ENCODE data around the gene LHX4.

LHX4 gene

GRCh38 chr1:180229483-180230415, at the start of gene LHX4:
Gene LHX4, plus strand, starts transcription at chr1:180230264. Its CDS starts 266 bp downstream, at chr1:180230530.
- DNase-seq (ENCODE audit: low read depth in 2 of 2) = no peak

GRCh38 chr1:180181048-180181447, 49.0 kb upstream of the LHX4 start:
- peak in 1 of 2 experiments; percentile 5 for DNase-seq (ENCODE audit: low read depth in 2 of 2)

GRCh38 chr1:180181996-180182642, 47.9 kb upstream of the LHX4 start:
- DNase-seq (ENCODE audit: low read depth in 2 of 2) = no peak

GRCh38 chr1:180182643-180183311, 47.3 kb upstream of the LHX4 start:
- DNase-seq (ENCODE audit: low read depth in 2 of 2) = no peak

GRCh38 chr1:180183426-180183825, 46.6 kb upstream of the LHX4 start:
- DNase-seq (ENCODE audit: low read depth in 2 of 2) = no peak

- no peak for DNase-seq (ENCODE audit: low read depth in 2 of 2)
Observed at GRCh38 chr1:180184041-180184440, 46.0 kb upstream of the LHX4 start.

GRCh38 chr1:180185281-180185680, 44.8 kb upstream of the LHX4 start:
- no peak for DNase-seq (ENCODE audit: low read depth in 2 of 2)

- DNase-seq (ENCODE audit: low read depth in 2 of 2) = no peak
Observed at GRCh38 chr1:180185971-180186645, 44.0 kb upstream of the LHX4 start.

GRCh38 chr1:180186831-180187230, 43.2 kb upstream of the LHX4 start:
- no peak for DNase-seq (ENCODE audit: low read depth in 2 of 2)

- no peak for DNase-seq (ENCODE audit: low read depth in 2 of 2)
Observed at GRCh38 chr1:180187626-180188025, 42.4 kb upstream of the LHX4 start.

- DNase-seq (ENCODE audit: low read depth in 2 of 2) = peak; percentile 12 to 14
Observed at GRCh38 chr1:180188091-180188506, 42.0 kb upstream of the LHX4 start.

- DNase-seq (ENCODE audit: low read depth in 2 of 2) = no peak
Observed at GRCh38 chr1:180188684-180189175, 41.3 kb upstream of the LHX4 start.

- no peak for DNase-seq (ENCODE audit: low read depth in 2 of 2)
Observed at GRCh38 chr1:180190091-180190490, 40.0 kb upstream of the LHX4 start.

- no peak for DNase-seq (ENCODE audit: low read depth in 2 of 2)
Observed at GRCh38 chr1:180192172-180192571, 37.9 kb upstream of the LHX4 start.

GRCh38 chr1:180193141-180194047, 36.7 kb upstream of the LHX4 start:
- DNase-seq (ENCODE audit: low read depth in 2 of 2) = no peak

GRCh38 chr1:180194048-180194425, 36.0 kb upstream of the LHX4 start:
- no peak for DNase-seq (ENCODE audit: low read depth in 2 of 2)

- DNase-seq (ENCODE audit: low read depth in 2 of 2) = no peak
Observed at GRCh38 chr1:180194546-180195207, 35.4 kb upstream of the LHX4 start.

- DNase-seq (ENCODE audit: low read depth in 2 of 2) = no peak
Observed at GRCh38 chr1:180195401-180195800, 34.7 kb upstream of the LHX4 start.

- no peak for DNase-seq (ENCODE audit: low read depth in 2 of 2)
Observed at GRCh38 chr1:180195916-180196315, 34.1 kb upstream of the LHX4 start.

GRCh38 chr1:180196436-180197003, 33.5 kb upstream of the LHX4 start:
- no peak for DNase-seq (ENCODE audit: low read depth in 2 of 2)
